K562 (cell line): Measurements from ENCODE around the gene STUB1. TPM values are rescaled to one million over a fixed set of nuclear protein-coding genes. Genes with fewer than 3 reads are reported as not detected.

ENCODE experiments used
- BHLHE40 ChIP-seq: IDR thresholded peaks from 2 replicates; pipeline ENCODE4 v1.6.1; 2011; ENCODE audit warnings: low read length, improper control_type of control experiment
- ESRRA ChIP-seq: fragments of 450-650 bp; IDR thresholded peaks from 2 replicates; pipeline ENCODE4 v1.6.1; 2014; ENCODE audit warnings: low read depth, mild to moderate bottlenecking, moderate library complexity, borderline replicate concordance
- MBD2 ChIP-seq: sonication (generic); IDR thresholded peaks from 2 replicates; pipeline ENCODE4 v1.6.1; 2016; ENCODE audit warnings: low read depth, borderline replicate concordance
- MXI1 ChIP-seq: IDR thresholded peaks from 2 replicates; pipeline ENCODE4 v1.6.1; 2011; ENCODE audit warnings: low read depth, mild to moderate bottlenecking, improper control_type of control experiment, low read length
- PHF8 ChIP-seq: fragments of 200-600 bp; sonication (generic); IDR thresholded peaks from 2 replicates; pipeline ENCODE4 v1.6.1; 2012; ENCODE audit warnings: mixed run types, mild to moderate bottlenecking, inconsistent platforms, low read length, moderate library complexity, borderline replicate concordance
- TCFL5 ChIP-seq: fragments of 250-450 bp; sonication (Bioruptor Pico); conservative IDR thresholded peaks from 2 replicates; pipeline ENCODE4 v1.6.1; 2021; ENCODE audit warnings: mild to moderate bottlenecking, moderate library complexity, matching md5 sums
- ZFP36 ChIP-seq: fragments of 150-350 bp; IDR thresholded peaks from 2 replicates; pipeline ENCODE4 v1.6.1; 2018; ENCODE audit warnings: low read length, low read depth; ENCODE audit not compliant: partially characterized antibody
- ZFX ChIP-seq: sonication (generic); formaldehyde crosslinking; IDR thresholded peaks from 2 replicates; pipeline ENCODE4 v1.8.0; 2022; ENCODE audit warnings: mild to moderate bottlenecking, missing genetic modification reagents, moderate library complexity
- ZNF134 ChIP-seq: fragments of 250-450 bp; sonication (Bioruptor Pico); conservative IDR thresholded peaks from 2 replicates; pipeline ENCODE4 v1.4.0; 2020
- ZNF407 ChIP-seq: fragments of 450-650 bp; IDR thresholded peaks from 2 replicates; pipeline ENCODE4 v1.6.1; 2016; ENCODE audit warnings: low read depth
- ZNF609 ChIP-seq: sonication (generic); formaldehyde crosslinking; IDR thresholded peaks from 2 replicates; pipeline ENCODE4 v1.8.1; 2023; ENCODE audit warnings: missing genetic modification reagents, mild to moderate bottlenecking, borderline replicate concordance
- polyA plus RNA-seq, 8 experiments: library from polyadenylated mRNA; depleted of rRNA in 4 of 8; stranded (reverse) in 5 of 8; unstranded in 3 of 8; fragments of >200 nt; fragmentation: Nextera tagmentation in 2 of 8; fragmentation: Illumina TruSeq in 1 of 8; extraction: Ambion mirVana in 2 of 8; extraction: Trizol in 1 of 8; gene quantifications; 2 replicates each; pipeline versions ENCODE4 v1.2.1 to v1.2.3, GENCODE V29; 2011 to 2014; ENCODE audit warnings: inconsistent platforms in 1 of 8, missing spikeins in 1 of 8
- total RNA-seq, 7 experiments: library from RNA; depleted of rRNA in 6 of 7; stranded (reverse); fragments of >200 nt in 6 of 7; fragmentation: Illumina TruSeq in 2 of 7; extraction: Trizol in 2 of 7; gene quantifications; 2 replicates each; pipeline versions ENCODE4 v1.2.1 to v1.2.3, GENCODE V29; 2011 to 2021; ENCODE audit warnings: low replicate concordance in 1 of 7
- TF ChIP-seq, protein P1 (sequence below): fragments of 450-650 bp; formaldehyde crosslinking; IDR thresholded peaks from 2 replicates; pipeline ENCODE4 v1.4.0; 2020; ENCODE audit warnings: mild to moderate bottlenecking, mixed read lengths

The STUB1 gene
- total and polyA plus RNA-seq, 9 of the 15 experiments (the other 6 are each of a cell fraction or from before 2014, with no cell fraction given): 10.6 to 251 (median 152) TPM

GRCh38 chr16:684071-684794 is 4.0 kb downstream of the STUB1 start, which contains the start of gene JMJD8 (continued):
- TF ChIP-seq ZNF407 (peak; percentile 61; the same call in 1 of the 2 replicates), BHLHE40 (peak; percentile 57; the same call in 1 of the 2 replicates), ESRRA (0 out of 2 replicates have a peak, but pooled peaks have one; percentile 44), ZNF609 (CRISPR knock-in tag) (0 out of 2 replicates have a peak, but pooled peaks have one; percentile 47), ZFX (CRISPR knock-in tag) (peak; percentile 69), MBD2 (peak; percentile 55; the same call in 1 of the 2 replicates), ZNF134 (CRISPR knock-in tag) (no peak), ZFP36 (no peak), MXI1 (peak; percentile 94), PHF8 (peak; percentile 62; the same call in 1 of the 2 replicates), TCFL5 (CRISPR knock-in tag) (no peak)
- TF ChIP-seq, protein P1, sequence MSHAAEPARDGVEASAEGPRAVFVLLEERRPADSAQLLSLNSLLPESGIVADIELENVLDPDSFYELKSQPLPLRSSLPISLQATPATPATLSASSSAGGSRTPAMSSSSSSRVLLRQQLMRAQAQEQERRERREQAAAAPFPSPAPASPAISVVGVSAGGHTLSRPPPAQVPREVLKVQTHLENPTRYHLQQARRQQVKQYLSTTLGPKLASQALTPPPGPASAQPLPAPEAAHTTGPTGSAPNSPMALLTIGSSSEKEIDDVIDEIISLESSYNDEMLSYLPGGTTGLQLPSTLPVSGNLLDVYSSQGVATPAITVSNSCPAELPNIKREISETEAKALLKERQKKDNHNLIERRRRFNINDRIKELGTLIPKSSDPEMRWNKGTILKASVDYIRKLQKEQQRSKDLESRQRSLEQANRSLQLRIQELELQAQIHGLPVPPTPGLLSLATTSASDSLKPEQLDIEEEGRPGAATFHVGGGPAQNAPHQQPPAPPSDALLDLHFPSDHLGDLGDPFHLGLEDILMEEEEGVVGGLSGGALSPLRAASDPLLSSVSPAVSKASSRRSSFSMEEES (CRISPR knock-in tag): no peak
